ENCODE data around the gene ARCN1.

ARCN1 gene

DNA sequence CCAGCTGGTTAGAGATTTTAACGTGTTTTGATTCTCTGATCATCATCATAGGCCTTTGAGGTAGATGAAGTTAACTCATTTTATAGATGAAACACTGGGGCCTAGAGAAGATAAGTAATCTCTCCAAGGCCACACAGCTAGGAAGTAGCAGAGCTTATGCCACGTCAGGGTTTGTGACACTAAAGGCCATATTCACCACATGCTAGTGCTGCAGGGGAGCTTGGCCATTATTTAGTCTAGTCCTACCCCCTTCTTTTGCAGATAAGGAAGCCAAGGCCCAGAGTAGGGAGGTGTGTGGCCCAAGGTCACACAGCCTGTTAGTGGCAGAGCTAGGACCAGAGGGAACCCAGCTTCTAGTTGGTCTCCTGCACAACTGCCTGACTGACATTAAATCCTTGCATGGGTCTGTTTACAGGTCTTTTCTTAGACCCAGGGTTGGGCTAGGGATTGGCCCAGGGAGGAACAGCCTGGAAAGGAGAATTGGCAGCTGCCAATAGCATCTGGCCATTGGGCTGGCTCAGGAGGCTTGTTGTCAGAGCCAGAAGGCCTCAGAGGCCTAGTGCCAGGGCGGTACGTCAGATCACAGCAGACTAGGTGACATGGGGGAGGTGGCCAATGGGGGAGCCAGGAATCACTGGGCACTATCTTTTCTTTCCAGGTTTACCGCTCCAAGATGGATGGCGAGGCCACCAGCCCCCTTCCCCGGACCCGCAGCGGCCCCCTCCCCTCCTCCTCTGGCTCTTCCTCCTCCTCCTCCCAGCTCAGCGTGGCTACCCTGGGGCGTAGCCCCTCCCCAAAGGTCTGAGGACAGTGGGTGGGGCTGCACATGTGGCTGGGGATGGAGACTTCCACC, 71.2 kb downstream of the ARCN1 start:
- ATAC-seq: no peak

GRCh38 chr11:118643995-118644345, 71.8 kb downstream of the ARCN1 start:
- no peak for ATAC-seq
- TF ChIP-seq GLIS3 (CRISPR knock-in tag; IDR thresholded peaks at IDR 0.05): no peak
- TF ChIP-seq CREB5 (CRISPR knock-in tag; IDR thresholded peaks at IDR 0.05; ENCODE audit: low read depth): no peak
- TF ChIP-seq PPARA (CRISPR knock-in tag; IDR thresholded peaks at IDR 0.05; ENCODE audit: borderline replicate concordance): no peak
- TF ChIP-seq, protein P1, sequence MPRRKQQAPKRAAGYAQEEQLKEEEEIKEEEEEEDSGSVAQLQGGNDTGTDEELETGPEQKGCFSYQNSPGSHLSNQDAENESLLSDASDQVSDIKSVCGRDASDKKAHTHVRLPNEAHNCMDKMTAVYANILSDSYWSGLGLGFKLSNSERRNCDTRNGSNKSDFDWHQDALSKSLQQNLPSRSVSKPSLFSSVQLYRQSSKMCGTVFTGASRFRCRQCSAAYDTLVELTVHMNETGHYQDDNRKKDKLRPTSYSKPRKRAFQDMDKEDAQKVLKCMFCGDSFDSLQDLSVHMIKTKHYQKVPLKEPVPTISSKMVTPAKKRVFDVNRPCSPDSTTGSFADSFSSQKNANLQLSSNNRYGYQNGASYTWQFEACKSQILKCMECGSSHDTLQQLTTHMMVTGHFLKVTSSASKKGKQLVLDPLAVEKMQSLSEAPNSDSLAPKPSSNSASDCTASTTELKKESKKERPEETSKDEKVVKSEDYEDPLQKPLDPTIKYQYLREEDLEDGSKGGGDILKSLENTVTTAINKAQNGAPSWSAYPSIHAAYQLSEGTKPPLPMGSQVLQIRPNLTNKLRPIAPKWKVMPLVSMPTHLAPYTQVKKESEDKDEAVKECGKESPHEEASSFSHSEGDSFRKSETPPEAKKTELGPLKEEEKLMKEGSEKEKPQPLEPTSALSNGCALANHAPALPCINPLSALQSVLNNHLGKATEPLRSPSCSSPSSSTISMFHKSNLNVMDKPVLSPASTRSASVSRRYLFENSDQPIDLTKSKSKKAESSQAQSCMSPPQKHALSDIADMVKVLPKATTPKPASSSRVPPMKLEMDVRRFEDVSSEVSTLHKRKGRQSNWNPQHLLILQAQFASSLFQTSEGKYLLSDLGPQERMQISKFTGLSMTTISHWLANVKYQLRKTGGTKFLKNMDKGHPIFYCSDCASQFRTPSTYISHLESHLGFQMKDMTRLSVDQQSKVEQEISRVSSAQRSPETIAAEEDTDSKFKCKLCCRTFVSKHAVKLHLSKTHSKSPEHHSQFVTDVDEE (CRISPR knock-in tag; IDR thresholded peaks at IDR 0.05): no peak
- no peak for TF ChIP-seq ZFP3 (CRISPR knock-in tag; IDR thresholded peaks at IDR 0.05)
- TF ChIP-seq SNAI2 (CRISPR knock-in tag; IDR thresholded peaks at IDR 0.05): no peak
- TF ChIP-seq TCF4 (CRISPR knock-in tag; IDR thresholded peaks at IDR 0.05; ENCODE audit: borderline replicate concordance): no peak
- no peak for TF ChIP-seq BACH2 (CRISPR knock-in tag; IDR thresholded peaks at IDR 0.05; ENCODE audit: borderline replicate concordance)

More for the DNA sequence above, 71.2 kb downstream of the ARCN1 start:
- TF ChIP-seq ZNF70 (CRISPR knock-in tag; IDR thresholded peaks at IDR 0.05): no peak
- no peak for TF ChIP-seq RARB (CRISPR knock-in tag; IDR thresholded peaks at IDR 0.05)
- no peak for TF ChIP-seq CREB5 (CRISPR knock-in tag; IDR thresholded peaks at IDR 0.05; ENCODE audit: low read depth)
- no peak for TF ChIP-seq PATZ1 (CRISPR knock-in tag; IDR thresholded peaks at IDR 0.05; ENCODE audit: borderline replicate concordance)
- TF ChIP-seq TCF4 (CRISPR knock-in tag; IDR thresholded peaks at IDR 0.05; ENCODE audit: borderline replicate concordance): no peak
- TF ChIP-seq ZNF8 (CRISPR knock-in tag; IDR thresholded peaks at IDR 0.05): no peak
- TF ChIP-seq ZC3H10 (CRISPR knock-in tag; IDR thresholded peaks at IDR 0.05): no peak
- no peak for TF ChIP-seq PPARA (CRISPR knock-in tag; IDR thresholded peaks at IDR 0.05; ENCODE audit: borderline replicate concordance)
- no peak for TF ChIP-seq OSR1 (CRISPR knock-in tag; IDR thresholded peaks at IDR 0.05)
- TF ChIP-seq, protein P1 (CRISPR knock-in tag; IDR thresholded peaks at IDR 0.05): no peak
- TF ChIP-seq ZFP30 (CRISPR knock-in tag; IDR thresholded peaks at IDR 0.05): no peak
- no peak for TF ChIP-seq TOX (CRISPR knock-in tag; IDR thresholded peaks at IDR 0.05; ENCODE audit: borderline replicate concordance)
- TF ChIP-seq, protein P2, sequence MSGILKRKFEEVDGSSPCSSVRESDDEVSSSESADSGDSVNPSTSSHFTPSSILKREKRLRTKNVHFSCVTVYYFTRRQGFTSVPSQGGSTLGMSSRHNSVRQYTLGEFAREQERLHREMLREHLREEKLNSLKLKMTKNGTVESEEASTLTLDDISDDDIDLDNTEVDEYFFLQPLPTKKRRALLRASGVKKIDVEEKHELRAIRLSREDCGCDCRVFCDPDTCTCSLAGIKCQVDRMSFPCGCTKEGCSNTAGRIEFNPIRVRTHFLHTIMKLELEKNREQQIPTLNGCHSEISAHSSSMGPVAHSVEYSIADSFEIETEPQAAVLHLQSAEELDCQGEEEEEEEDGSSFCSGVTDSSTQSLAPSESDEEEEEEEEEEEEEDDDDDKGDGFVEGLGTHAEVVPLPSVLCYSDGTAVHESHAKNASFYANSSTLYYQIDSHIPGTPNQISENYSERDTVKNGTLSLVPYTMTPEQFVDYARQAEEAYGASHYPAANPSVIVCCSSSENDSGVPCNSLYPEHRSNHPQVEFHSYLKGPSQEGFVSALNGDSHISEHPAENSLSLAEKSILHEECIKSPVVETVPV (CRISPR knock-in tag; IDR thresholded peaks at IDR 0.05): no peak
- no peak for TF ChIP-seq ISL1 (CRISPR knock-in tag; IDR thresholded peaks at IDR 0.05)
- TF ChIP-seq ESRRG (CRISPR knock-in tag; IDR thresholded peaks at IDR 0.05): no peak
- TF ChIP-seq POU6F1 (CRISPR knock-in tag; IDR thresholded peaks at IDR 0.05; ENCODE audit: borderline replicate concordance, low read depth): no peak
- TF ChIP-seq ZFP3 (CRISPR knock-in tag; IDR thresholded peaks at IDR 0.05): no peak
- TF ChIP-seq BACH2 (CRISPR knock-in tag; IDR thresholded peaks at IDR 0.05; ENCODE audit: borderline replicate concordance): no peak
- TF ChIP-seq ARNTL (CRISPR knock-in tag; IDR thresholded peaks at IDR 0.05; ENCODE audit: borderline replicate concordance, low read depth): no peak
